AG04450 (cell line): Measurements from ENCODE around the gene ACSM4. TPM values are rescaled to one million over a fixed set of nuclear protein-coding genes. Genes with fewer than 3 reads are reported as not detected.

Experiments
- CTCF ChIA-PET: fragments of 300-600, 350-600 bp; formaldehyde crosslinking; extraction: SDS; loops from one replicate; lab custom pipeline; 2022; ENCODE audit warnings: antibody characterized with exemption, inconsistent platforms; lab: Charles Lee
- POLR2A ChIA-PET: fragments of 350-600 bp; formaldehyde crosslinking; extraction: SDS; loops from one replicate; lab custom pipeline; 2021; ENCODE audit warnings: antibody characterized with exemption, inconsistent platforms; lab: Yijun Ruan, JAX
- DNase-seq: peaks from one replicate; pipeline ENCODE4 v3.0.0-alpha.2; 2011; ENCODE audit warnings: low read depth, low spot score
- H3K27ac ChIP-seq: one replicate; pipeline ENCODE4 v1.5.1; 2012; ENCODE audit warnings: low read depth, low read length, control low read depth
- H3K27me3 ChIP-seq: one replicate; pipeline ENCODE4 v1.6.0; 2012; ENCODE audit warnings: low read length; ENCODE audit not compliant: control insufficient read depth, insufficient read depth
- H3K4me3 ChIP-seq: 2 replicates; pipeline ENCODE4 v1.5.1; 2011; ENCODE audit warnings: mild to moderate bottlenecking, low read depth, low read length, control low read depth
- H3K9me3 ChIP-seq: 2 replicates; pipeline ENCODE4 v1.5.1; 2012; ENCODE audit warnings: low read length; ENCODE audit not compliant: control insufficient read depth, insufficient read depth
- polyA plus RNA-seq: library from polyadenylated mRNA; depleted of rRNA; stranded (reverse); fragments of >200 nt; gene quantifications from 2 replicates; pipeline ENCODE4 v1.2.3, GENCODE V29; 2011
- TF ChIP-seq, protein P1 (sequence below): IDR thresholded peaks from 2 replicates; pipeline ENCODE4 v1.5.1; 2011; ENCODE audit warnings: low read depth, low read length, control low read depth, inconsistent platforms

Gene ACSM4
- polyA plus RNA-seq, 1 experiment = not detected

DNA sequence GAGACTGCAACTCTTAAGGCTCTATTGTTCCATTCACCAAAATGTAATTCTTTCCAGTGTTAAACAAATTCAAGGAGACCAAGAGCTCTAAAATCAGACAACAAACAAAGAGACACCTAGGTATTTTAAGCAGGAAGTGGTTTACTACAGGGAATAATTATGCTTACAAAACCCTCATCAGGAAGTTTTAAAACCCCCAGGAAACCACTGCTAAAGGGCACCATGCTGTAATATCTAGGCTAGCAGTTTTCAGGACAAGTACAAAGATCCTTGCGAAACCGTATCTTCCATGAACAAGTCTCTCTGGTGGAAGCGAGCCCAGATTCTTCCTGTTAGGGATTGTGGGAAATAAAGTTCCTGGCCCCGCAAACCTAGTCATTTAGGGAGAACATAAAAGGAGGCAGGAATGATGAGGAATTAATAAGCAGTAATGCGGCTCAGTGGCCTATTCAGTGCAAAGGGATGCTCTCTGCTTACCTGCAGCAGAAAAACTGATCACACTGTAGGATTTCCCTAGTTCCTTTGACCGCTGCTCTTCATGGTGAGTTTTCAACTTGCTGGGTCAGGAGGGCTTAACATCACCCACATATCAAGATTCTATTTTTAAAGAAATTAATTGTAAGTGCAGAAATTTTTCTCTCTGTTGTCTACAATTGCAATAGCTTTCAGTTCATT, 42.8 kb downstream of the ACSM4 start:
- POLR2A ChIA-PET = no interaction called here
- Histone ChIP-seq H3K27me3 (no peaks in the 10 kb centered on the region), H3K9me3 (no peaks in the 10 kb centered on the region), H3K27ac (no peak overlapping the region), H3K4me3 (no peak overlapping the region)
- no peak for DNase-seq
- TF ChIP-seq, protein P1, sequence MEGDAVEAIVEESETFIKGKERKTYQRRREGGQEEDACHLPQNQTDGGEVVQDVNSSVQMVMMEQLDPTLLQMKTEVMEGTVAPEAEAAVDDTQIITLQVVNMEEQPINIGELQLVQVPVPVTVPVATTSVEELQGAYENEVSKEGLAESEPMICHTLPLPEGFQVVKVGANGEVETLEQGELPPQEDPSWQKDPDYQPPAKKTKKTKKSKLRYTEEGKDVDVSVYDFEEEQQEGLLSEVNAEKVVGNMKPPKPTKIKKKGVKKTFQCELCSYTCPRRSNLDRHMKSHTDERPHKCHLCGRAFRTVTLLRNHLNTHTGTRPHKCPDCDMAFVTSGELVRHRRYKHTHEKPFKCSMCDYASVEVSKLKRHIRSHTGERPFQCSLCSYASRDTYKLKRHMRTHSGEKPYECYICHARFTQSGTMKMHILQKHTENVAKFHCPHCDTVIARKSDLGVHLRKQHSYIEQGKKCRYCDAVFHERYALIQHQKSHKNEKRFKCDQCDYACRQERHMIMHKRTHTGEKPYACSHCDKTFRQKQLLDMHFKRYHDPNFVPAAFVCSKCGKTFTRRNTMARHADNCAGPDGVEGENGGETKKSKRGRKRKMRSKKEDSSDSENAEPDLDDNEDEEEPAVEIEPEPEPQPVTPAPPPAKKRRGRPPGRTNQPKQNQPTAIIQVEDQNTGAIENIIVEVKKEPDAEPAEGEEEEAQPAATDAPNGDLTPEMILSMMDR = no peak
- CTCF ChIA-PET = no interaction called here

DNA sequence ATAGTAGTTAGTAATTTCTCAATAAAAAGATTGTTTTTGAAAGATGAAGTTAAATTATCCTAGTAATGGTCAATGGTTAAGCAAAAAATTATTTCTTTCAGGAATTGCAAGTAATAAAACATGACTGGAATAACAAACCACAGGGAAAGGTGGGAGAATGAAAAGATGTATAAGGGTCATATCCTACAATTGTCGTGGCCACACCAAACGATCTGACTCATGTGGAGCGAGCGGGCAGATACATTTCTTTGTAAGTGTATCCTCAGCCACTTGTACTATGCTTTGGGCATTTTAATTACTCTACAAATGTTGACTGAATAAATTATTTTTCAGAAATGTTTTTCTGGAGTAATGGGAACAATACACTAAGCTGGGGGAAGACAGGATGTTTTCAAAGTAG, 45.5 kb downstream of the ACSM4 start:
- TF ChIP-seq, protein P1 = no peak
- POLR2A ChIA-PET = no interaction called here
- no peak for DNase-seq

DNA sequence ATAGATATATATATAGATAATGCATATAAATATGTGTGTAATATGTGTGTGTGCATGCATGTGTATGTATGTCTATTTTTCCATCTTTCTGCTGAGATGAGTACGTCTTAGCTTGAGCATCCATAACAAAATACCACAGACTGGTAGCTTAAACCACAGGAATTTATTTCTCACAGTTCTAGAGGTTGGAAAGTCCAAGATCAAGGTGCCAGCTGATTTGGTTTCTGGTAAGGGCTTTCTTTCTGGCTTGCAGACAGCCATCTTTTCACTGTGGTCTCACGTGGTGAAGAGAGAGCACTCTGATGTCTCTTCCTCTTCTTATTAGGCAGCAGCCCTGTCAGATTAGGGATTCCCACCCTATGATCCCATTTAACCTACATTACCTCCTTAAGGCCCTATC, 47.3 kb downstream of the ACSM4 start:
- DNase-seq = no peak
- ChIA-PET POLR2A (no interaction called here), CTCF (no interaction called here)
- no peaks in the 10 kb centered on the region for H3K9me3 ChIP-seq
- TF ChIP-seq, protein P1 = no peak
- no peak overlapping the region for H3K4me3 ChIP-seq
- H3K27ac ChIP-seq = no peak overlapping the region
- H3K27me3 ChIP-seq = no peaks in the 10 kb centered on the region

More for the DNA sequence above, 45.5 kb downstream of the ACSM4 start:
- no peak overlapping the region for H3K27ac ChIP-seq
- no peak overlapping the region for H3K4me3 ChIP-seq
- H3K27me3 ChIP-seq = no peaks in the 10 kb centered on the region
- H3K9me3 ChIP-seq = no peaks in the 10 kb centered on the region
- CTCF ChIA-PET = no interaction called here

- POLR2A ChIA-PET = no interaction called here
- no peak for DNase-seq
These were observed 48.8 kb downstream of the ACSM4 start for GRCh38 chr12:7352661-7353060.

DNA sequence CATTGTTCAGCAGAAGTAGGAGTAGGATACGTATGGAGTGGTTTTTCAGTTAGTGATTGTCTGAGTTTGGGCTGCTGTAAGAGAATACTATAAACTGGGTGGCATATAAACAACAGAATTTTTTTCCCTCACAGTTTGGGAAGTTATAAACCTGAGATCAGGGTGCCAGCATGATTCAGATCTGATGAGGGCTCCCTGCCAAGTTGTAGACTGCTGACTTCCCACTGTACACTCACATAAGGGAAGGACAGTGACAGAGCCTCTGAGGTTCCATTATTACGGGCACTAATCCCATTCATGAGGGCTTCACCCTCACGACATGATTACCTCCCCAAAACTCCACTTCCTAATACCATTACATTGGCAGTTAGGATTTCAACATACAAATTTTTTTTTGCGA, 50.7 kb downstream of the ACSM4 start:
- TF ChIP-seq, protein P1 = no peak
- H3K27me3 ChIP-seq = no peaks in the 10 kb centered on the region
- no peak for DNase-seq
- no peak overlapping the region for H3K4me3 ChIP-seq
- no peaks in the 10 kb centered on the region for H3K9me3 ChIP-seq
- POLR2A ChIA-PET = no interaction called here
- no peak overlapping the region for H3K27ac ChIP-seq
- CTCF ChIA-PET = no interaction called here

More at GRCh38 chr12:7352661-7353060, 48.8 kb downstream of the ACSM4 start:
- Histone ChIP-seq H3K27me3 (no peaks in the 10 kb centered on the region), H3K9me3 (no peaks in the 10 kb centered on the region), H3K4me3 (no peak overlapping the region), H3K27ac (no peak overlapping the region)
- TF ChIP-seq, protein P1 = no peak
- CTCF ChIA-PET = no interaction called here
